GM19397 (cell line): ENCODE measurements around the gene RIN3.

Experiments
- ATAC-seq: cut with Tn5 transposase; IDR thresholded peaks from one replicate; pipeline ENCODE4 v1.9.1; 2021; ENCODE audit warnings: mild to moderate bottlenecking, moderate library complexity; ENCODE audit not compliant: unreplicated experiment

Gene RIN3

GRCh38 chr14:92591346-92591745 lies 77.8 kb downstream of the RIN3 start:
- no peak for ATAC-seq

GRCh38 chr14:92595267-92595666 lies 81.7 kb downstream of the RIN3 start:
- no peak for ATAC-seq

- no peak for ATAC-seq
Measured at GRCh38 chr14:92596331-92596907, 82.8 kb downstream of the RIN3 start.

- no peak for ATAC-seq
Measured at GRCh38 chr14:92597906-92598905, 84.6 kb downstream of the RIN3 start.

- no peak for ATAC-seq
Measured at GRCh38 chr14:92599811-92600210, 86.2 kb downstream of the RIN3 start.

- no peak for ATAC-seq
Measured at GRCh38 chr14:92600318-92601053, 86.9 kb downstream of the RIN3 start.

GRCh38 chr14:92601131-92601710 lies 87.6 kb downstream of the RIN3 start:
- ATAC-seq = no peak

- no peak for ATAC-seq
Measured at GRCh38 chr14:92601757-92602417, 88.3 kb downstream of the RIN3 start.

GRCh38 chr14:92603309-92604242 lies 90.0 kb downstream of the RIN3 start:
- no peak for ATAC-seq

GRCh38 chr14:92605274-92605940 lies 91.8 kb downstream of the RIN3 start:
- no peak for ATAC-seq

- no peak for ATAC-seq
Measured at GRCh38 chr14:92607251-92607650, 93.7 kb downstream of the RIN3 start.

- no peak for ATAC-seq
Measured at GRCh38 chr14:92607702-92608429, 94.3 kb downstream of the RIN3 start.

GRCh38 chr14:92609955-92610354 lies 96.4 kb downstream of the RIN3 start:
- no peak for ATAC-seq

- no peak for ATAC-seq
Measured at GRCh38 chr14:92610849-92611271, 97.3 kb downstream of the RIN3 start.

- ATAC-seq = no peak
Measured at GRCh38 chr14:92613008-92613658, 99.6 kb downstream of the RIN3 start.

- no peak for ATAC-seq
Measured at GRCh38 chr14:92613681-92614260, 100.2 kb downstream of the RIN3 start.

- peak; percentile 92 for ATAC-seq
Measured at GRCh38 chr14:92615451-92615850, 101.9 kb downstream of the RIN3 start.
